ENCODE data around the gene EFCAB6.

EFCAB6 gene

DNA sequence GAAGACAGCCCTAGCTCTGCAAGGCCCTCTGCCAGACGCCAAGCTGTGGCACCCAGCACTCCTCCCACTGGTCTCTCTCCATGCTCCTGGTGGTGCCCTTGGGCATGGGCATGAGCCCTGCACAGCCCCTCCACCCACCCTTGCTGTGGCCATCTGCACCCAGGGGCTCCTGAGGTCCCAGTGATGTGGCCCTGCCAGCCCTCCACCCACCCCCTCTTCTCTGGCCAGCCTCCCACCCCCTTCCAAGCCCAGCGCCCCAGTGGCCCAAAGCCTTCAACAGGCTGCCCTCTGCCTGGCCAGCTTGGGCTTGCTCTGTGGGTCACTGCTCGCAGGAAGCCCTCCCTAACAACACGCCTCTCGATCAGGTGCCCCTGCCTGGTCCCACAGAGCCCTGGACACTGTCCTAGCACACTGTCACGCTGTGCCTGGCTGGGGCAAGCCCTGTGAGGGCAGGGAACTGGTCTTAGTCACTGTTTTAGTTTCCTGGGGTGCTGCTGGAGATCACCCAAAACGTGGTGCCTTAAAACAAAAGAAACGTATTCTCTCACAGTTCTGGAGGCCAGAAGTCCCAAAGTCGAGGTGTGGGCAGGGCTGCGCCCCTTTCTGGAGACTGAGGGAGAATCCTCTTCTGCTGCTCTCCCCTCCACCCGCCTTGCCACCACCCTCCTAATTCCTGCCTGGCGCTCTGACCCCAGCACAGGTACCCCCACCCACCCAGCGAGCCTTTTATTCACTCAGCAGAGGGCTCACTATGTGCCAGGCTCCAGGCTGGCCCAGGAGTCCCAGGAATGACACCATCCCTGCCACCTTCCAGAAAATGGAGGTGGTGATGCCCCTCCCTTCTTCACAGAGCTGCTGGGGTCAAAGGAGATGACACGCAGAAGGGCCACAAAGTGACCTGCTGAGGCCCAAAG is 35.5 kb upstream of the EFCAB6 start:
- DNase-seq: no peak

GRCh38 chr22:43846966-43847365 is 34.9 kb upstream of the EFCAB6 start:
- DNase-seq: no peak

DNA sequence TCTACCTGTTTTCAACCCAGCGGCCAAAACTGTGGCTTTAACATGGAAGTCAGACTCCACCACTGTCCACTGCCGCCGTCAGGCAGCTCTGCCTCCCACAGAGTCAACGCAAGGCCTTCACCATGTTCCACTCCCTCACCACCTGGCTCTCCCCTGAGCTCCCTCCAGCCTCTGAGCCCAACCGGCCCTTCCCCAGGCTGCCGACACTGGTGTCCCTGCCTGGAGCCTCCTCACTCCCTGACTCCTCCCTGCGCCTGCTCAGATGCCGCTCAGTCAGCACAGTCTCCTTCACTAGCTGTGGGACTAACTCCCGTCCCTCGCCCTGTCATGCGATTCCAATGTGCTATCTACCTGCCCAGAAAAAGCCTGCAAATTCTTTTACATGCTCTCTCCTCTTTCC is 33.9 kb upstream of the EFCAB6 start:
- no peak for DNase-seq

- DNase-seq: no peak
Observed at GRCh38 chr22:43844560-43845545, 32.7 kb upstream of the EFCAB6 start.

DNA sequence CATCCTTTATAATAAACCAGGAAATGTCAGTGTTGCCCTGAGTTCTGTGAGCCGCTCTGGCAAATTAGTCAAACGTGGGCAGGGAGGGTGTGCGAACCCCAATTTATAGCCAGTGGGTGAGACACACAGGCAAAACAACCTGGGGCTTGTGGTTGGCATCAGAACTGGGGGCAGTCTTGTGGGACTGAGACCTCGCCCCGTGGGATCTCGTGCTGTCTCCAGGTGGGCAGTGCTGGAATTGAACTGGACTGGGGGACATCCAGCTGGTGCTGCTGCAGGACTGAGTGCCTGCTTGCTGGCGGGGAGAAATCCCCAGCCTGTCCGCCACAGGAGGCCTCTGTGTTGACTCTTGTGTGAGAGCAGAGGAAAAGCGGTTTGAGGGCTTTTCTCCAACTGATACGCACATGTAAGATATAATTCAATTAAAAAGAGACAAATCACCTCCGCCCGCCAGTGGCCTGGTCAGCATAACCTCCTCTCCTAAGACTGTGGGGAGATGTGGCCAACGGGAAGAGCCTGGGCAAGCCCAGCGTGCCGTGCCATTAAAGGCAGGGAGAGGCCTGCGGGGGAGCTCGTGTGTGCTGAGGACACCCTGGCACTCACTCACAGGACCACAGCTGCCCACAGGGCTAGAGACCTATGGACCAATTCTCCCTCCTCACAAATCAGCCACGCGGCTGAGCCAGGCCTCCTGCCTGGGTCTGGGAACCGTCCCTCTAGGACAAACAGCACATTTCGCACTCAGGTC is 31.9 kb upstream of the EFCAB6 start:
- DNase-seq: no peak

GRCh38 chr22:43841742-43842141 is 29.6 kb upstream of the EFCAB6 start:
- DNase-seq: no peak

- no peak for DNase-seq
Observed at GRCh38 chr22:43840851-43841250, 28.7 kb upstream of the EFCAB6 start.

DNA sequence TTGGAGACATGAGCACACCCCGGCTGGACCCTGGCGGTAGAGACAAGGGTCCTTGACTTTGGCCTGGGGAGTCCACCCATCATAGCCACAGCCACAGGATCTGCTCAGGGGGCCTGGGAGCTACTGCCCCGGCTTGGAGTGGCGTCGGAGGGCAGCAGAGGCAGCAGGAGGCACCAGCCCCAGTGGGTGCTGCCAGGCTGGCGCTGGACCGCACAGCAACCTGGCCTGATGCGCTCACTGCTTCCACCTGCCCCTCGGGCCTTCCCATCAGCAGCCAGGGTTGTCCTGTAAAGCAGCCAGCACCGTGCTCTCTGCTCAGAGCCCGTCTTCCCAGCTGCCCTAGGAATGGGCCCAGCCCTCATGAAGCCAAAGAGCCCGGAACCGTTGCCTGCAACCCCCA is 28.3 kb upstream of the EFCAB6 start:
- no peak for DNase-seq

DNA sequence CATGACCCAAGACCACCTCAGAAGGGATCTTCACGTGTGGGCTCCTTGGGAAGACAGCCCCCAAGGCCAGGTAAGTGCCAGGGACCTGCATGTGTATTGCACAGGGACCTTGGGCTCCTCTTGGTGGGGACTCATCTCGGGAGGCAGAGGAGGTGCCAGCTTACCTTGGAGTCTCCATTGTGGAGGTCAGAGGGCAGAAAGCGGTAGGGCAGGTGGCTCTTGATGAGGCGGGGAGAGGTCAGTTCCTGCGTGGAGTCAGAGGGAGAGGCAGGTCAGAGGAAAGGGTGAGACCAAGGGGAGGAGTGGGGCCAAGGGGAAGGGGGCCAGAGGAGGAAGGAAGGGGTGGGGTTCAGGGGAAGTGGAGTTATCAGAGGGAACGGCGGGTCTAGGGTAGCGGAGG is 27.7 kb upstream of the EFCAB6 start:
- no peak for DNase-seq

DNA sequence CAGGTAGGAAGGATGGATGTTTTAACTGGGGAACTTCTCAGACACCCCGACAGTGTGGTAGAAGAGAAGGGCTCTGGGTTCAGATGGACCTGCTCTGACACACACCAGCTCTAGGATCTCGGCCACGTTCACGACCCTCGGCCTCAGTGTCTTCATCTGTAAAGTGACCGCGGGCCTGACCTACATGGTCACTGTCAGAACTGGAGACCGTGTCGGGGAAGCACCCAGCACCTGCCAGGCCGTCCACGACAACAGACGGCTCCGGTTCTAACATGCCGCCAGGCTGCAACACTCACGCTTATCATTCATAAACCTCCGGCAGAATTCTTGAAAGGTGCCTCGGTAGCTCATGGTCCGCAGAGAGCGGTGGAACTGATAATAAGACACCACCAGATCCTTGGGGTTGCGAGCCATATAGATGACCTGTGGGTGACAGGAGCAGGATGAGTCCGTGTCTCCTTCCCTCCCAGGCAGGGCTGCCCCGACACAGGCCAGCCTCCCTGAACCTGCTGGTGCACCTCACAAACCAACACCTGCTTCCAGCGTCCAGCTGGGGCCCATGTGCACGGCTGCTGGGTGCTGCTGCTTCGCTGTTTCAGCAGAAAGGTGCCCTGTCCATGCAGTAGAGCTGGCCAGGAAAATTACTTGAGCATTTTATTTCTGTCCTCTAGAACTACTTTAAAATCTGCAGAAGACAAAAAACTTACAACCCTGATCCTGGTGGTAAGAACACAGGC is 26.6 kb upstream of the EFCAB6 start:
- DNase-seq: no peak

DNA sequence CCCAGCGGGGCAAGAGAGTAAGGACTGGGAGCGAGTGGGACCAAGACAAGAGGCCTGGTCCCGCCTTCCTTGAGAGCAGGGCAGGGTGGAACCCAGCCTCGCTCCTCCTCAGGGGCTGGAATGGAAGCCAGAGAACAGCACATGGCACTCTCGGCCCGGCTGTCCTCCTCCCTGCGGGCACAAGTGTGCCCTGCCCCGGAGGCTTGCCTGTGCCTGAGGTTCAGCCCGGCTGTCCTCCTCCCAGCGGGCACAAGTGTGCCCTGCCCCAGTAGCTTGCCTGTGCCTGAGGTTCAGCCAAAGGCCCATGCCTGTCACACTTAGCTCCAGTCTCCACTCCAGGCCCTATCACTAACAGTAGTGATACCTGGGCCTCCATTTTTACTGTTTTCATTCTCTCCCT is 26.1 kb upstream of the EFCAB6 start:
- no peak for DNase-seq

- no peak for DNase-seq
Observed at GRCh38 chr22:43837666-43838065, 25.6 kb upstream of the EFCAB6 start.

- no peak for DNase-seq
Observed at GRCh38 chr22:43835736-43836135, 23.6 kb upstream of the EFCAB6 start.

DNA sequence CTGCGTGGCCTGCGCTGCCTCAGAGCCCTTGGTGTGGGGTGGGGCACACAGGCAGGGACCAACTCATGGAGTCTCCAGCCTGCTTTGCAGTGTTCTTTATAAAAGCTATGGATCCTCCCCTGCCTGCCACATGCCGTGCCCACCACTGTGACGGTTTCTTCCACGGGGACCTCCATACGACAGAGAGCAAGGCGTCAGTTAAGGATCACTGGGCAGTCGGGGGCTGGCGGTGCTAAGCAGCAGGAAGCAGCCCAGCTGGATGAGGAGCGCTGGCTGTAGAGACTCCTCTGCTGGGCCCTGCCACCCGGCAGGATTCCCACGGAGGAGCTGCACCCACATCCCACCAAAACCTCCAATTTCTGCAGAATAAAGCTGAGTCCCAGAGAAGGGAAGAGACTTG is 23.1 kb upstream of the EFCAB6 start:
- DNase-seq: no peak

DNA sequence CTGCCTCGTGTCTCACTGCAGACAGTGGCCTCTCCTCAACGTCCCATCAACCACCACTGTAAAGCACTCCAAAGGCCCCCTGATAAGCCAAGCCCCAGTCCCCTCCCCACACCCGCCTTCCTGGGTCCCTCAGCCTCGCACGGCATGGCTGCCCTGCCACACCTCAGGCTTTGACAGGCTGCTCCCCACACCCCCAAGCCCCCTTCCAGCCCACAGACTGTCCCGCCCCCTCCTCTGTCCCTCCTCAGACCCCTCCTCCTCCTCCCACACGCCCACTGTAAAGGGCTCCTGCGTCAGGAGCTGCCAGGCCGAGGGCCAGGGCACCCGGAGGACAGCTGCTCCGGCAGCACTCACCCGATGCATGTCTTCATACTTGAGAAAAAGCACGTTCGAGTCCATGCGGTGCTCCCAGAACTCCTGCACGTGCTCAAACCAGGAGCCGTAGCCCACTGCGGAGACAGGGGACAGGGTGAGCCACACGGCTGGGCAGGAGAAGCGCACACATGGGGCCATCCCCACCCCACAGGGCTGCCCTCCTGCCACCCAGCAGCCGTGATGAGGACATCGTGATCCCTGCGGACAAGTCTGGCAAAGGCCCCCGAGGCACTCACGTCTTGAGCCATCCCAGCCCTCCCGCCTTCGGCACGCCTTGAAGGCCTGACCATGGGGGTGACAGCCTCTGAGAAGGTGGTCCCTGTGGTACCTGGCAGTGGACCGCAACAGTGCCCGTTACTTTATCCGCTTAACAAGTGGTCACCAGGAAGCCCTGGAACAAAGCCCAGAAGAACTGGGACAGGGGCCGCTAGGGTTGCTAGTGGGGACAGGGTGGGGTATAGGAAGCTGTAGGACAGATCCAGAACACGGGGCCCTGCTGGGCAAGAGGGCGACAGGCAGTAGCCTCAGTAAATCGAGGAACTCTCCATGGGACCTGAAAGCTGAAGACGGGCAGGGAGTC is 21.5 kb upstream of the EFCAB6 start:
- no peak for DNase-seq

- no peak for DNase-seq
Observed at GRCh38 chr22:43832393-43833265, 20.5 kb upstream of the EFCAB6 start.

DNA sequence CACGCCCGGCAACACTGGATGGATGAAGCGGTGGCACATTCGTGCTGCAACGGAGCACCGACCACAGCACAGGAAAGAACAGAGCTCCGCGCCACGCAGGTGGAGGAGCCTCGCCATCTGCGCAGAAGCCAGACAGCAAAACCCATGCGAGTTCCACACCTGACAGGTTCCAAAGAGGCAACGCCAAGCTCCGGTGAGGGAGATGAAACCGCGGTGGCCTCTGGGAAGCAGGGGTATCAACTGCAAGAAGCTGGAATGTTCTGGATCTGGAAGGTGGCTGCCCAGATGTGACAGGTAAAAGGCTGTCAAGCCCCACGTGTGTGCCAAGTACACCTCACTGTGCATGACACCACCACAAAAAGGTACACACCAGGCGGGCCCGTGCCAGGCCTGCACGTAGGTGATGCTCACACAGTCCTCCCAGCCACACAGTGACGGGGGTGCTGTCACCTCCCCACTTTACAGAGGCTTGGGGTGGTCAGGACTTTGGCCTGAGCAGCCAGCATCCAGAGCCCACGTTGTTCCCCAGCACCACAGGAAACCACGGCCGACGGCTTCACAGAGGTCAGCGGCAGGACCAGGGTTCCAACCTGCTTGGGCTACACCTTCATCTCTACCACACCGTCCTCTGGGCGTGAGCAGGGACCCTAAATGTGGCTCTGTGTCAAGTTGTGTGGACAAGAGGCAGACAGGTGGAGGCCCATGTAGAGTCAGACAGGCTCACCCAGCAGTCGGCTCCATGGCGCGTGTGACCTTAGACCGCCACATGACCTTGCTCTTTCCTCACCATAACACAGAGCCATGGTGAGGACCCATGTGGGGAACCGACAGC is 19.7 kb upstream of the EFCAB6 start:
- DNase-seq: no peak

GRCh38 chr22:43830931-43831560 is 18.9 kb upstream of the EFCAB6 start:
- DNase-seq: no peak
